Measurements from ENCODE around the gene NHERF2. TPM values are rescaled to one million over a fixed set of nuclear protein-coding genes. Genes with fewer than 3 reads are reported as not detected.

Gene NHERF2
- total and polyA plus RNA-seq, 11 donors, result 124 to 496 (median 227) TPM

DNA sequence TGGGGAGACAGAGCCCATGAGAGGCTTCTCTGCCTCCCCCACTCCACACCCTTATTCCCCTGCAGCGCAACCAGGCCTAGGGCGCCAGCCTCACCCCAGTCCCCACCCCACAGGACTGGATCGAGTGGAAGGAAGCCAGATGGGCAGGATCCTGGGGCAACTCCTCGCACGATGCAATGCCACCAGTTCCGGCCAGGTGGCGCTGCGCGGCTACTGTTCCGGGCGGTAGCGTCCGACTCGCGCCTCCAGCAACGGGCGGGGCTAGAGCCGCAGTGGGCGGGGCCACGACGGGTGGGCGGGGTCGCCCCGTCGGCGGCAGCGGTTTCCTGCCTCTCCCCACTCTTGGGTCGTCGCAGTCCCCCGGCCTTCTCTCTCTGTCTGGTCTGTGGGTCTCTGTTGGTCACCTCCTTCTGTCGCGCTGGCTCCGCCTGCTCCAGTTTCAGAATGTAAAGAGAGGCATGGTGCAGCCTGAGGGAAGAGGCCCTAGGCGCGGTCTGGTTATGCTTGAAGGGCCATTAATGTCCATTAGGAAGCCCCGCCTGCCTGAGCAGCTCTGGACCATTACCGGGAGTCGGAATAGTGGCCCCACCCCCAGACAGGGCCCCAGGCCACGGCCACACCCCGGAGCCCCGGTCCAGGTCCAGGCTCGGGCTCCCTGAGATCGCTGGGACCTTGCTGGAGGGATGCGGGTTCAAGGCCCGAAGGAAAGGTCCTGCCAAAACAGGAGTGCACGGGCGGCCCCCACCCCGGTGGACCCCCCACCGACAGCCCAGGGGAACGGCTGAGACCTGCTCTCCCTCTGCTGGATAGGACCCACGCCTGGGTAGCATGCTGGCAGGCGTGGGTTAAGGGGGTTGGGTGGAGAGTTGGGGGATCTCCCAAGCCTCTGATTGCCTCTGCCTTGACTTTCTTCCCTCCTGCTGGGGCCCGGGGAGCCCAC is 3.3 kb upstream of the NHERF2 start:
- Histone ChIP-seq H3K4me3 (peak overlapping the region in 10 of 12 donors; percentile 3 to 47 (median 42)), H3K4me1 (peaks cover 0 to 66% (median 50%) of the 10 kb centered on the region in 12 donors), H3K9me3 (no peaks in the 10 kb centered on the region), H3K27me3 (peaks cover 10 to 47% (median 32%) of the 10 kb centered on the region in 9 donors), H3K27ac (peak overlapping the region; percentile 39 to 97 (median 82)), H3K36me3 (no peaks in the 10 kb centered on the region)
- intact Hi-C loops (cut with DNase I), result loop anchor here in 9 of 10 donors (1.0 to 10.0 kb wide), 11 partner anchors 23 to 130 kb away; partner anchors contain the start of genes NTHL1 (in 3 of the 9) and TSC2 (in 3 of the 9)
- 14 to 35% (median 17%) methylated on average over 14 to 53 of the region's 53 CpGs for WGBS, 4 donors
- ATAC-seq, result peak; percentile 85 to 93 (median 86)
- TF ChIP-seq POLR2A (IDR thresholded peaks at IDR 0.05), result peak in 1 of 2 donors; percentile 81
- TF ChIP-seq, protein P1, sequence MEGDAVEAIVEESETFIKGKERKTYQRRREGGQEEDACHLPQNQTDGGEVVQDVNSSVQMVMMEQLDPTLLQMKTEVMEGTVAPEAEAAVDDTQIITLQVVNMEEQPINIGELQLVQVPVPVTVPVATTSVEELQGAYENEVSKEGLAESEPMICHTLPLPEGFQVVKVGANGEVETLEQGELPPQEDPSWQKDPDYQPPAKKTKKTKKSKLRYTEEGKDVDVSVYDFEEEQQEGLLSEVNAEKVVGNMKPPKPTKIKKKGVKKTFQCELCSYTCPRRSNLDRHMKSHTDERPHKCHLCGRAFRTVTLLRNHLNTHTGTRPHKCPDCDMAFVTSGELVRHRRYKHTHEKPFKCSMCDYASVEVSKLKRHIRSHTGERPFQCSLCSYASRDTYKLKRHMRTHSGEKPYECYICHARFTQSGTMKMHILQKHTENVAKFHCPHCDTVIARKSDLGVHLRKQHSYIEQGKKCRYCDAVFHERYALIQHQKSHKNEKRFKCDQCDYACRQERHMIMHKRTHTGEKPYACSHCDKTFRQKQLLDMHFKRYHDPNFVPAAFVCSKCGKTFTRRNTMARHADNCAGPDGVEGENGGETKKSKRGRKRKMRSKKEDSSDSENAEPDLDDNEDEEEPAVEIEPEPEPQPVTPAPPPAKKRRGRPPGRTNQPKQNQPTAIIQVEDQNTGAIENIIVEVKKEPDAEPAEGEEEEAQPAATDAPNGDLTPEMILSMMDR (IDR thresholded peaks at IDR 0.05), result peak; percentile 90 to 99 (median 96)
- DNase-seq, result peak; percentile 92 to 97 (median 94)

DNA sequence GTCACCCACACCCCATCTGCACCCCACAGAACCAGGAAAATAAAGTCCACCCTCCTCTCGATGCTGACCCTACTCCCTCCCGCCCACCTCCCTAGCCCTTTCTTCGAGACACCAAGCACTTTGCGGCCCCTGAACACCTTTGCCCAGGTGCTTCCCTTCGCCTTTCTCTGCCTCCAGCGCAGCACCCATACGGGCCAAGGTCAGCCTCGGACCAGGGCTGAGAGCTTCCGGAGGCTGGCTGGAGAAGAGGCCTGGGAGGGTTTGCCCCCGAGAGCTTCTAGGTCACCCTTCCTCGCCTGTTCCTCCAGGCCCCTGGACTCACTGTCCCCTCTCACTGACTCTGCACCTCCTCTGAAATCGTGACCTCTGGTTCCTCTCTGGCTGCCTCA is 2.7 kb upstream of the NHERF2 start:
- no peaks in the 10 kb centered on the region for H3K9me3 ChIP-seq
- no peak for ATAC-seq
- TF ChIP-seq, protein P1 (IDR thresholded peaks at IDR 0.05), result no peak
- TF ChIP-seq POLR2A (IDR thresholded peaks at IDR 0.05), result no peak
- peak overlapping the region in 9 of 12 donors; percentile 28 to 47 (median 42) for H3K4me3 ChIP-seq
- no peak for DNase-seq
- H3K27me3 ChIP-seq, result peaks cover 10 to 45% (median 28%) of the 10 kb centered on the region in 9 donors
- H3K27ac ChIP-seq, result peak overlapping the region; percentile 39 to 97 (median 82)
- H3K4me1 ChIP-seq, result peaks cover 0 to 73% (median 53%) of the 10 kb centered on the region in 12 donors
- 72 to 83% (median 81%) methylated on average over 12 of the region's 12 CpGs for WGBS, 4 donors
- peaks cover 0 to 3% (median 0%) of the 10 kb centered on the region in 9 donors for H3K36me3 ChIP-seq
- intact Hi-C loops (cut with DNase I), result loop anchor here in 4 of 10 donors (2.0 to 10.0 kb wide), 5 partner anchors 23 to 128 kb away; partner anchors contain the start of genes NTHL1 (in 1 of the 4) and TSC2 (in 1 of the 4)

DNA sequence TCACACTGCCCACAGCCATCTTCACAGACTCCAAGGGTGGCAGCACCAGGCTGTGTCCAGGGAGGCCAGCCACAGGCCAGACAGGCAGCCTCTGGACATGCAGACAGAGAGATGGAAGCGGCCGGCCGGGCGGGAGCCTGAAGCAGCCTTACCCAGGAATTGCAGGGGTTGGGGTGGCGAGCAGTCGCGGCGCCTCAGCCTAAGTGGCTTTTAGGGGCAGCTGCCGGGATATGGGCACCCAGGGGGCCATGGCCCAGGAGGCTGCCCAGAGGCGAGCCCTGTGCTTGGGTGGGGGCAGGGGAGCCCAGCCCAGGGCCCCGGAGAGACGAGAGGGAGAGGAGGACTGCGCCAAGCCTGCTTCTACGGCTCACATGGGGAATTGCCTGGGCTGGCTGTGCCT is 1.5 kb upstream of the NHERF2 start:
- Histone ChIP-seq H3K4me3 (peak overlapping the region in 3 of 12 donors; percentile 57 to 98 (median 90)), H3K27ac (peak overlapping the region in 7 of 12 donors; percentile 33 to 97 (median 91)), H3K36me3 (peaks cover 0 to 9% (median 6%) of the 10 kb centered on the region in 9 donors), H3K9me3 (no peaks in the 10 kb centered on the region), H3K27me3 (peaks cover 6 to 33% (median 16%) of the 10 kb centered on the region in 9 donors), H3K4me1 (peaks cover 0 to 75% (median 46%) of the 10 kb centered on the region in 12 donors)
- ATAC-seq (no peak), DNase-seq (no peak)
- intact Hi-C loops (cut with DNase I), result loop anchor here in 3 of 10 donors (2.0 to 10.0 kb wide), 2 partner anchors 22 to 60 kb away; partner anchors contain the start of genes NTHL1 (in 1 of the 3) and TSC2 (in 1 of the 3)
- 91 to 95% (median 93%) methylated on average over 11 to 14 of the region's 14 CpGs for WGBS, 4 donors
- TF ChIP-seq, protein P1 (IDR thresholded peaks at IDR 0.05), result no peak
- TF ChIP-seq POLR2A (IDR thresholded peaks at IDR 0.05), result no peak
